Transverse colon (tissue), 4 donors: ENCODE measurements around the gene SELENON. TPM values are rescaled to one million over a fixed set of nuclear protein-coding genes. Genes with fewer than 3 reads are reported as not detected.

Experiments
- DNase-seq: peaks from one replicate; pipeline ENCODE4 v3.0.0-alpha.2; 2019
- H3K27ac ChIP-seq, 4 donors: fragments of 200-600 bp; sonication (generic); 2 replicates each; pipeline ENCODE4 v1.5.1; 2016 to 2018; ENCODE audit warnings: inconsistent platforms in 4 of 4
- H3K27me3 ChIP-seq: fragments of 200-600 bp; sonication (generic); 2 replicates; pipeline ENCODE4 v1.5.1; 2017; ENCODE audit warnings: inconsistent platforms
- H3K36me3 ChIP-seq, 4 donors: fragments of 200-600 bp; sonication (generic); 2 replicates each; pipeline ENCODE4 v1.5.1; 2017 to 2019; ENCODE audit warnings: inconsistent platforms in 4 of 4
- H3K4me1 ChIP-seq, 4 donors: fragments of 200-600 bp; sonication (generic); 2 replicates each; pipeline ENCODE4 v1.5.1; 2017 to 2020; ENCODE audit warnings: inconsistent platforms in 4 of 4
- H3K4me3 ChIP-seq, 4 donors: fragments of 200-600 bp; sonication (generic); 1 replicate in 1 of 4; 2 replicates in 3 of 4; pipeline versions ENCODE4 v1.5.1 to v1.6.1; 2017 to 2019; ENCODE audit warnings: inconsistent platforms in 4 of 4
- H3K9me3 ChIP-seq, 2 donors: fragments of 200-600 bp; sonication (generic); 2 replicates each; pipeline ENCODE4 v1.5.1; 2017 to 2019; ENCODE audit warnings: inconsistent platforms in 2 of 2
- CTCF ChIP-seq, 5 experiments: fragments of 200-600 bp in 3 of 5; fragments of 450-650 bp in 2 of 5; sonication (generic) in 3 of 5; IDR thresholded peaks; 1 replicate in 2 of 5; 2 replicates in 3 of 5; pipeline ENCODE4 v1.5.1; 2016 to 2017; ENCODE audit warnings: antibody characterized with exemption in 5 of 5, inconsistent platforms in 3 of 5, mild to moderate bottlenecking in 2 of 5, moderate library complexity in 1 of 5
- EP300 ChIP-seq: sonication (generic); formaldehyde crosslinking; IDR thresholded peaks from one replicate; pipeline ENCODE4 v1.6.1; 2017; ENCODE audit warnings: antibody characterized with exemption, low read depth
- POLR2A ChIP-seq: fragments of 450-650 bp; IDR thresholded peaks from one replicate; pipeline ENCODE4 v1.6.1; 2016; ENCODE audit warnings: antibody characterized with exemption, mild to moderate bottlenecking, moderate library complexity
- POLR2AphosphoS5 ChIP-seq, 3 donors: sonication (generic); formaldehyde crosslinking; IDR thresholded peaks; one replicate each; pipeline ENCODE4 v1.6.1; 2016; ENCODE audit warnings: antibody characterized with exemption in 3 of 3
- WGBS, 2 donors: methylation state at CpG; one replicate each; pipeline ENCODE4 v1.1.5; 2018; ENCODE audit warnings: low coverage in 1 of 2; 5-methylcytosine and 5-hydroxymethylcytosine counted together
- in situ Hi-C, 4 donors: fragments of 200-750 bp; cut with MboI; loops; one replicate each; pipeline versions ENCODE4 v1.15.0 to v1.15.1; 2017; ENCODE audit warnings: low sequenced_read_pairs in 3 of 4, low pct_ligation_motif_present in 1 of 4, low pct_unique_long_range_greater_than_20kb in 1 of 4
- intact Hi-C: fragments of 100-400 bp; cut with DNase I; formaldehyde crosslinking; loops from one replicate; pipeline ENCODE4 v1.15.1; 2023; ENCODE audit warnings: low total_unique reads
- total RNA-seq, 4 donors: library from RNA; depleted of rRNA; stranded (reverse); fragments of >200 nt; gene quantifications; one replicate each; pipeline ENCODE4 v1.1.0, GENCODE V29; 2016

Gene SELENON
- total RNA-seq, 4 donors from 2014 or later, result 17.1 to 68.1 (median 24.4) TPM

- in situ Hi-C loops, result loop anchor here (5.0 to 25.0 kb wide), 3 partner anchors 183 to 186 kb away; partner anchors contain the start of gene MAN1C1 (in 3 of the 4)
- no peak for DNase-seq
- Histone ChIP-seq H3K27me3 (no peaks in the 10 kb centered on the region), H3K4me3 (no peak overlapping the region), H3K9me3 (no peaks in the 10 kb centered on the region), H3K27ac (no peak overlapping the region), H3K4me1 (peaks cover 17 to 33% (median 20%) of the 10 kb centered on the region in 4 donors), H3K36me3 (no peaks in the 10 kb centered on the region)
- TF ChIP-seq EP300 (no peak), POLR2AphosphoS5 (IDR thresholded peaks at IDR 0.05) (no peak), CTCF (IDR thresholded peaks at IDR 0.05) (peak in 4 of 5 experiments; percentile 34 to 53 (median 44))
- 69 to 100% methylated on average over 1 to 8 of the region's 8 CpGs for WGBS, 2 donors
- intact Hi-C loops, result loop anchor here (5.0 kb wide), 1 partner anchor 186 kb away; no protein-coding TSS in a partner anchor
Observed at GRCh38 chr1:25797939-25798338, 2.1 kb upstream of the SELENON start.

- WGBS, 2 donors, result 76% methylated on average over 8 of the region's 8 CpGs; no CpG with 5 or more reads in 1 of the 2 donors
- no peak for DNase-seq
- Histone ChIP-seq H3K9me3 (no peaks in the 10 kb centered on the region), H3K4me3 (no peak overlapping the region), H3K27me3 (no peaks in the 10 kb centered on the region), H3K27ac (peak overlapping the region in 3 of 4 donors; percentile 80 to 86 (median 85)), H3K36me3 (no peaks in the 10 kb centered on the region), H3K4me1 (peaks cover 17 to 37% (median 20%) of the 10 kb centered on the region in 4 donors)
- intact Hi-C loops, result loop anchor here (5.0 kb wide), 1 partner anchor 187 kb away; no protein-coding TSS in a partner anchor
- in situ Hi-C loops, result loop anchor here (5.0 to 25.0 kb wide), 3 partner anchors 184 to 187 kb away; partner anchors contain the start of gene MAN1C1 (in 3 of the 4)
- TF ChIP-seq EP300 (no peak), POLR2A (no peak), POLR2AphosphoS5 (IDR thresholded peaks at IDR 0.05) (no peak), CTCF (IDR thresholded peaks at IDR 0.05) (no peak)
Observed at GRCh38 chr1:25798666-25799351, 1.2 kb upstream of the SELENON start.

GRCh38 chr1:25799352-25799934 is 550 bp upstream of the SELENON start:
- no peaks in the 10 kb centered on the region for H3K27me3 ChIP-seq
- no peaks in the 10 kb centered on the region for H3K36me3 ChIP-seq
- TF ChIP-seq CTCF (IDR thresholded peaks at IDR 0.05) (no peak), POLR2AphosphoS5 (IDR thresholded peaks at IDR 0.05) (no peak), EP300 (no peak), POLR2A (no peak)
- in situ Hi-C loops (loop anchor here (5.0 to 25.0 kb wide), 3 partner anchors 185 to 187 kb away; partner anchors contain the start of gene MAN1C1 (in 3 of the 4)), intact Hi-C loops (loop anchor here (5.0 kb wide), 1 partner anchor 187 kb away; no protein-coding TSS in a partner anchor)
- 25% methylated on average over 12 of the region's 12 CpGs; no CpG with 5 or more reads in 1 of the 2 donors for WGBS, 2 donors
- peak overlapping the region; percentile 38 to 57 (median 46) for H3K4me3 ChIP-seq
- H3K4me1 ChIP-seq, result peaks cover 17 to 37% (median 20%) of the 10 kb centered on the region in 4 donors
- H3K9me3 ChIP-seq, result no peaks in the 10 kb centered on the region
- no peak for DNase-seq
- peak overlapping the region; percentile 79 to 86 (median 82) for H3K27ac ChIP-seq

- in situ Hi-C loops, result no loop called here
- Histone ChIP-seq H3K4me1 (peaks cover 17 to 39% (median 20%) of the 10 kb centered on the region in 4 donors), H3K9me3 (no peaks in the 10 kb centered on the region), H3K27ac (peak overlapping the region; percentile 65 to 77 (median 68)), H3K4me3 (peak overlapping the region; percentile 50 to 70 (median 57)), H3K36me3 (no peaks in the 10 kb centered on the region), H3K27me3 (no peaks in the 10 kb centered on the region)
- TF ChIP-seq EP300, result no peak
- TF ChIP-seq POLR2A, result no peak
- no peak for TF ChIP-seq POLR2AphosphoS5 (IDR thresholded peaks at IDR 0.05)
- no peak for TF ChIP-seq CTCF (IDR thresholded peaks at IDR 0.05)
- 28 to 65% methylated on average over 3 to 15 of the region's 15 CpGs for WGBS, 2 donors
- DNase-seq, result no peak
- intact Hi-C loops, result loop anchor here (5.0 kb wide), 1 partner anchor 196 kb away; the partner anchor contains the start of gene PAFAH2
Observed at GRCh38 chr1:25800703-25801377, 847 bp downstream of the SELENON start.
